Measurements from ENCODE around the gene CADM2. TPM values are rescaled to one million over a fixed set of nuclear protein-coding genes. Genes with fewer than 3 reads are reported as not detected.
A peak's percentile ranks its signal among the peaks of the same experiment; 100 is the strongest.
"Not testable (repeated sequence)": the region's sequence is repeated elsewhere in the genome, so short reads cannot be mapped to it uniquely, and the experiment has no call there.

The CADM2 gene
- total RNA-seq, 1 experiment from 2014 or later, result 1.3 TPM

DNA sequence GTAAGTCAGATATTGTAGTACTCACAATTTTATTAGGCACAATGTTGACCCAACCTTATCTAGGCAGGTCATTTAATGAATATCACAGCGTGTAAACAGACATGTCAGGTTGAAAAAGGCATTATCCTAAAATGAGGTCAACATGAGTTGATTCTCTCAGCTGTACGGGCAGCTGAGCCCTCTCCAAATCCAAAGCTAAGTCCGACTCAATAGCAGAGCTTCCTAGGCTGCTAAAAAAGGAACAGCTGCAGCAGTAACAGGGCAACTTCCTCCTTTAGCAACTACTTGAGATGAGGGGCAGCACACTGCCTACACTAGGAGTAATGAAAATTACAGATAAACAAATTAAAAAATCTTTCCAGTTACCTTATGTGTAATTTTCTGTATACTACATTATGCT lies 189.2 kb downstream of the CADM2 start:
- no TSS peak for BruUV-seq (replicated peaks)
- peaks cover 3% of the 10 kb centered on the region for H3K9me3 Mint-ChIP-seq (ENCODE audit: low read depth, unreplicated experiment)
- CTCF ChIA-PET, result no interaction called here
- no peaks in the 10 kb centered on the region for H3K27me3 Mint-ChIP-seq (ENCODE audit: unreplicated experiment)
- no peak overlapping the region for H3K27ac Mint-ChIP-seq (ENCODE audit: unreplicated experiment)
- no peaks in the 10 kb centered on the region for H3K36me3 Mint-ChIP-seq (ENCODE audit: insufficient read depth, unreplicated experiment)
- TF ChIP-seq, protein P1, sequence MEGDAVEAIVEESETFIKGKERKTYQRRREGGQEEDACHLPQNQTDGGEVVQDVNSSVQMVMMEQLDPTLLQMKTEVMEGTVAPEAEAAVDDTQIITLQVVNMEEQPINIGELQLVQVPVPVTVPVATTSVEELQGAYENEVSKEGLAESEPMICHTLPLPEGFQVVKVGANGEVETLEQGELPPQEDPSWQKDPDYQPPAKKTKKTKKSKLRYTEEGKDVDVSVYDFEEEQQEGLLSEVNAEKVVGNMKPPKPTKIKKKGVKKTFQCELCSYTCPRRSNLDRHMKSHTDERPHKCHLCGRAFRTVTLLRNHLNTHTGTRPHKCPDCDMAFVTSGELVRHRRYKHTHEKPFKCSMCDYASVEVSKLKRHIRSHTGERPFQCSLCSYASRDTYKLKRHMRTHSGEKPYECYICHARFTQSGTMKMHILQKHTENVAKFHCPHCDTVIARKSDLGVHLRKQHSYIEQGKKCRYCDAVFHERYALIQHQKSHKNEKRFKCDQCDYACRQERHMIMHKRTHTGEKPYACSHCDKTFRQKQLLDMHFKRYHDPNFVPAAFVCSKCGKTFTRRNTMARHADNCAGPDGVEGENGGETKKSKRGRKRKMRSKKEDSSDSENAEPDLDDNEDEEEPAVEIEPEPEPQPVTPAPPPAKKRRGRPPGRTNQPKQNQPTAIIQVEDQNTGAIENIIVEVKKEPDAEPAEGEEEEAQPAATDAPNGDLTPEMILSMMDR (IDR thresholded peaks at IDR 0.05; ENCODE audit: unreplicated experiment), result no peak
- DNase-seq, result peak; percentile 6
- H3K4me3 Mint-ChIP-seq (ENCODE audit: low read depth, unreplicated experiment), result no peak overlapping the region
- H3K4me1 Mint-ChIP-seq (ENCODE audit: low read depth, unreplicated experiment), result peaks cover 9% of the 10 kb centered on the region
- intact Hi-C loops (cut with micrococcal nuclease; ENCODE audit: unreplicated experiment), result no loop called here

DNA sequence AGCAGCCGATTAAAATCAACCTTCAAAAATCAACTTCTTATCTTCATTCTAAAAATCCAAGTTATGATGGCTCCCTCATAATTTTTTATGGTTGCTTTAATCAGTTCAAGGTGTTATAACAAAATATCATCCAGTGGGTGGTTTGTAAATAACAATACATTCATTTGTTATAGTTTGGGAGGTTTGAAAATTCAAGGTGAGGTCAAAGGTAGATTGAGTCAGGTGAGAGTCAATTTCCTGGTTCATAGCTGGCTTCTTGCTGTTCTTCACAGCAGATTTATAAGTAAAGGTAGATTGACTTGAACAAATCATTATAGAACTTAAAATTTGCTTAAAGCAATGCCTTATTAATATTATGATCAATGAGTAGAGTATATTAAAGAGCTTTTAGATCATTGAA lies 192.8 kb downstream of the CADM2 start:
- CTCF ChIA-PET, result no interaction called here

DNA sequence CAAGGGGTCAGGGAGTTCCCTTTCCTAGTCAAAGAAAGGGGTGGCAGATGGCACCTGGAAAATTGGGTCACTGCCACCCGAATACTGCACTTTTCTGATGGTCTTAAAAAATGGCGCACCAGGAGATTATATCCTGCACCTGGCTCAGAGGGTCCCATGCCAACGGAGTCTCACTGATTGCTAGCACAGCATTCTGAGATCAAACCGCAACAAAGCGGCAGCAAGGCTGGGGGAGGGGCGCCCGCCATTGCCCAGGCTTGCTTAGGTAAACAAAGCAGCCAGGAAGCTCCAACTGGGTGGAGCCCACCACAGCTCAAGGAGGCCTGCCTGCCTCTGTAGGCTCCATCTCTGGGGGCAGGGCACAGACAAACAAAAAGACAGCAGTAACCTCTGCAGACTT lies 194.5 kb downstream of the CADM2 start:
- BruUV-seq (replicated peaks); H3K27ac Mint-ChIP-seq (ENCODE audit: unreplicated experiment); H3K27me3 Mint-ChIP-seq (ENCODE audit: unreplicated experiment); CTCF ChIA-PET; intact Hi-C loops (cut with micrococcal nuclease; ENCODE audit: unreplicated experiment); DNase-seq; H3K4me1 Mint-ChIP-seq (ENCODE audit: low read depth, unreplicated experiment); H3K36me3 Mint-ChIP-seq (ENCODE audit: insufficient read depth, unreplicated experiment); H3K9me3 Mint-ChIP-seq (ENCODE audit: low read depth, unreplicated experiment); H3K4me3 Mint-ChIP-seq (ENCODE audit: low read depth, unreplicated experiment): not testable (repeated sequence)

More for the DNA sequence above, 192.8 kb downstream of the CADM2 start:
- DNase-seq, result no peak
- Mint-ChIP-seq H3K4me3 (ENCODE audit: low read depth, unreplicated experiment) (no peak overlapping the region), H3K4me1 (ENCODE audit: low read depth, unreplicated experiment) (peaks cover 9% of the 10 kb centered on the region), H3K9me3 (ENCODE audit: low read depth, unreplicated experiment) (peaks cover 7% of the 10 kb centered on the region), H3K27ac (ENCODE audit: unreplicated experiment) (no peak overlapping the region), H3K36me3 (ENCODE audit: insufficient read depth, unreplicated experiment) (no peaks in the 10 kb centered on the region), H3K27me3 (ENCODE audit: unreplicated experiment) (no peaks in the 10 kb centered on the region)
- intact Hi-C loops (cut with micrococcal nuclease; ENCODE audit: unreplicated experiment), result no loop called here
- BruUV-seq (replicated peaks), result no TSS peak
- TF ChIP-seq, protein P1 (IDR thresholded peaks at IDR 0.05; ENCODE audit: unreplicated experiment), result no peak

DNA sequence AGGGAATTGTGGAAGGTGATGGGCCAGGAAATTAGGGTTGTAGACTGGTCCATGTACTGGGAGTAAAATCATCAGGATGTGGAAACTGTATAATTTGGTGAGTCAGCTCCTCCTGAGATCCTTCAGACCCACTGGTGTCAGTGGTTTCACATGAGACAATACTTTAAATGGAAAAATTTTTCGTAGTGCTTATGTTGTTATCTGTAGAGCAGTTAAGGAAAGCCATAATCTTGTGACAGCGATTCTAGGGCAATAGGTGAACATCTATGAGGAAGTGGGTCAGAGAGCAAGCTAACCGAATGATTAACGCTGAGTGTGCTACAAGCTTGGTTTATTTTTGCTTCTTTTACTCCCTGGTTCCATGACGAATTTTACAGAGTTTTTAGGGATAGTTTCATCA lies 200.6 kb downstream of the CADM2 start:
- peaks cover 34% of the 10 kb centered on the region for H3K4me1 Mint-ChIP-seq (ENCODE audit: low read depth, unreplicated experiment)
- DNase-seq, result no peak

DNA sequence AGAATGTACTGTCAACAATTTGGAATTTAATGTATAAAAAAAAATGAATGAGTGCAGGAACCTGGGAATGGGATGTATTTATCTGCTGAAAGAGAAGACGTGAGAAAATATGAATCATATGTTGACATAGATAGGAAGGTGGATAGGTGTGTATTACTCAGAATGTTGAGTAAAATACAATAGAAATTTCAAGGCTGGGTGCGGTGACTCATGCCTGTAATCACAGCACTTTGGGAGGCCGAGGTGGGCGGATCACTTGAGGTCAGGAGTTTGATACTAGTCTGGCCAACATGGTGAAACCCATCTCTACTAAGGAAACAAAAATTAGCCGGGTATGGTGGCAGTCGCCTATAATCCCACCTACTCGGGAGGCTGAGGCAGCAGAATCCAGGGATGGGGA lies 202.8 kb downstream of the CADM2 start:
- Mint-ChIP-seq H3K36me3 (ENCODE audit: insufficient read depth, unreplicated experiment) (peaks cover 9% of the 10 kb centered on the region), H3K4me3 (ENCODE audit: low read depth, unreplicated experiment) (peak overlapping the region; percentile 71), H3K27me3 (ENCODE audit: unreplicated experiment) (no peaks in the 10 kb centered on the region), H3K27ac (ENCODE audit: unreplicated experiment) (peak overlapping the region; percentile 99), H3K4me1 (ENCODE audit: low read depth, unreplicated experiment) (peaks cover 34% of the 10 kb centered on the region), H3K9me3 (ENCODE audit: low read depth, unreplicated experiment) (no peaks in the 10 kb centered on the region)
- intact Hi-C loops (cut with micrococcal nuclease; ENCODE audit: unreplicated experiment), result no loop called here
- BruUV-seq (replicated peaks), result no TSS peak
- TF ChIP-seq, protein P1 (IDR thresholded peaks at IDR 0.05; ENCODE audit: unreplicated experiment), result no peak
- CTCF ChIA-PET, result interaction anchor here (0.6 kb wide), 1 partner anchor 272 kb away, joined by 3 read pairs; no protein-coding TSS in a partner anchor
- DNase-seq, result peak; percentile 72

More for the DNA sequence above, 200.6 kb downstream of the CADM2 start:
- no TSS peak for BruUV-seq (replicated peaks)
- H3K36me3 Mint-ChIP-seq (ENCODE audit: insufficient read depth, unreplicated experiment), result peaks cover 9% of the 10 kb centered on the region
- no peaks in the 10 kb centered on the region for H3K27me3 Mint-ChIP-seq (ENCODE audit: unreplicated experiment)
- H3K4me3 Mint-ChIP-seq (ENCODE audit: low read depth, unreplicated experiment), result peak overlapping the region; percentile 44
- intact Hi-C loops (cut with micrococcal nuclease; ENCODE audit: unreplicated experiment), result no loop called here
- TF ChIP-seq, protein P1 (IDR thresholded peaks at IDR 0.05; ENCODE audit: unreplicated experiment), result no peak
- H3K9me3 Mint-ChIP-seq (ENCODE audit: low read depth, unreplicated experiment), result peaks cover 3% of the 10 kb centered on the region
- peak overlapping the region; percentile 99 for H3K27ac Mint-ChIP-seq (ENCODE audit: unreplicated experiment)
- CTCF ChIA-PET, result no interaction called here

Measured in Calu3 (cell line).